GM20431 (cell line): Measurements from ENCODE around the gene ZBTB45.
"Not testable (repeated sequence)": the region's sequence is repeated elsewhere in the genome, so short reads cannot be mapped to it uniquely, and the experiment has no call there.

ENCODE experiments used
- in situ Hi-C: fragments of 300-500 bp; cut with MseI, MboI; formaldehyde crosslinking; loops from one replicate; pipeline ENCODE4 v1.15.0; 2020; ENCODE audit warnings: low sequenced_read_pairs; ENCODE audit not compliant: unreplicated experiment

ZBTB45 gene

DNA sequence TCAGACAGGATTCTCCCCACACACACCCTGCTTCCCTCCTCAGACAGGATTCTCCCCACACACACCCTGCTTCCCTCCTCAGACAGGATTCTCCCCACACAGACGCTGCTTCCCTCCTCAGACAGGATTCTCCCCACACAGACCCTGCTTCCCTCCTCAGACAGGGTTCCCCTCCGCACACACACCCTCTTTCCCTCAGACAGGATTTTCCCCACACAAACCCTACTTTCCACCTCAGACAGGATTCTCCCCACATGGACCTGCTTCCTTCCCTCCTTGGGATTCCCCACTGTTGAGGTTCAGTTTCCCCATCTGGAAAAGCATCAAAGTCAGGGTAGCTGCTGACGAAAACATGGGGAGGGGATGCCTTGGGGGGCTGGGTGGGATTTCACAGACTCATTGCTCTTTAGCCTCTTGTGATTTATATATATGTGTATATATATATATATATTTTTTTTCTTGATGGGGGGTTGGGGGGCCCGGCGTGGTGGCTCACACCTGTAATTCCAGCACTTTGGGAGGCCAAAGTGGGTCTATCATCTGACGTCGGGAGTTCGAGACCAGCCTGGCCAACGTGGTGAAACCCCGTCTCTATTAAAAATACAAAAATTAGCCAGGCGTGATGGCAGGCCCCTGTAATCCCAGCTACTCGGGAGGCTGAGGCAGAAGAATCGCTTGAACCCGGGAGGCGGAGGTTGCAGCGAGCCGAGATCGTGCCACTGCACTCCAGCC lies 23.2 kb upstream of the ZBTB45 start:
- in situ Hi-C loops: not testable (repeated sequence)

GRCh38 chr19:58539169-58539559 lies 19.6 kb upstream of the ZBTB45 start:
- in situ Hi-C loops: not testable (repeated sequence)

DNA sequence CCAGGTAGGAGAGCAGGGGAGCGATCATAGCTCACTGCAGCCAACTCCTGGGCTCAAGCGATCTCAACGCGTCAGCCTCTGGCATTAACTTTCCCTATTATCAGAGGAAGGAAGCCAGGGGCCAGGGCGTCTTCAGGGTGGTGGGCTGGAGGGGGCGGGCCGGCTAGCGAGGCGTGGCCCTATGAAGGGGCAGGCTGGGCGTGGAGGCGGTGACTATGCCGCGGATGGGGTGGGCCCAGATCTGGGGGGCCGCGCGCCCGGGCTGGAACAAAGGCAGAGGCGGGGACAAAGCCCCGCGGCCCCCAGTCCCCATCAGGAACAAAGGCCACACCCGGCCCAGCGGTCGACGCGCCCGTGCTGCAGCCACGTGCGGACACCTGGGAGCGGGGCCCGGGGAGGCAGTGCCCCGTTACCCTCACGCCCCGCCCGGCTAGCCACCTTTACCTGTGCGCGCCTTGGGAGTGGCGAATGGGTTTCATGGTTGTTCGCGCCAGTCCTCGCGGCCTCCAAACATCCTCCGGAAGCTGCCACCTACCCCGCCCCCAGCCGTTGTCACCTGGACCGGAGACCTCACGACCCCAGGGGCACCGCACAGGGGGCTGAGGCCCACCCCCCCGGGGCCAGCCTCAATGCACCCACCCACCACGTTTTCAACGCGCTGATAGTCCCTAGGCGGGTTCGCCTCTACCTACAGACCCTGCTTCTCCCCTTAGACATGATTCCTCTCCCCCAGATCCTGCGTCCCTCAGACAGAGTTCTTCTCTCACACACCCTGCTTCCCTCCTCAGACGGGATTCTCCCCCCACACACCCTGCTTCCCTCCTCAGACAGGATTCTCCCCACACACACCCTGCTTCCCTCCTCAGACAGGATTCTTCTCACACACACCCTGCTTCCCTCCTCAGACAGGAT lies 18.9 kb upstream of the ZBTB45 start:
- in situ Hi-C loops: no loop called here

GRCh38 chr19:58536852-58537798 lies 17.5 kb upstream of the ZBTB45 start:
- in situ Hi-C loops: no loop called here

GRCh38 chr19:58535857-58536256 lies 16.2 kb upstream of the ZBTB45 start:
- in situ Hi-C loops: no loop called here

GRCh38 chr19:58531034-58531840 lies 11.6 kb upstream of the ZBTB45 start:
- in situ Hi-C loops: no loop called here

DNA sequence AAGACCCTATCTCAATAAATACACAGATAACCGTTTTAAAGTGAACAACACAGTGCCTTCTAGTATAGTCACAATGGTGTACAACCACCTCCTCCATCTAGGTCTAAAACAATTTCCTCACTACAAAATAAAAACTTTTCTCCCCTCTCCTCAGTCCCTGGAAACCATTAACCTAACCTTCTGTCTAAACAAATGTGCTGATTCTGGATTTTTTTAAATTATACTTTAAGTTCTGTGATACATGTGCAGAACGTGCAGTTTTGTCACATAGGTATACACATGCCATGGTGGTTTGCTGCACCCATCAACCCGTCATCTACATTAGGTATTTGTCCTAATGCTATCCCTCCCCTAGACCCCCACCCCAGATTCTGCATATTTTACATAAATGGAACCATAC lies 9.8 kb upstream of the ZBTB45 start:
- in situ Hi-C loops: no loop called here

- in situ Hi-C loops: no loop called here
Measured at GRCh38 chr19:58522709-58523108, 3.1 kb upstream of the ZBTB45 start.

GRCh38 chr19:58521651-58522050 lies 2.0 kb upstream of the ZBTB45 start:
- in situ Hi-C loops: no loop called here

DNA sequence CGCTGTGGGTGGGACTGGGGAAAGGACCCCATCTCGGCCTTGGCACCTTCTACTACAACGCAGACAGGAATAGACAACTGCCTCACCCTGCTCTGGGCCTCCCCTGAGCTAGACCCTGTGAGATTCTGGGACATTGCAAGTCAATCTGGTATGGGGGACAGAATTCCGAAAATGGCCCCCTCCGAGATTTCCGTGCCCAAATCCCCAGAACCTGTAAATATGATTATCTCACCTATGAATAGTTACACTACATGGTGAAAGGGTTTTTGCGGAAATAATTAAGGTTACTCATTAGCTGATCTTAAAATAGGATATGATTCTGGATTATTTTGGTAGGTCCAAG lies 618 bp upstream of the ZBTB45 start:
- in situ Hi-C loops: no loop called here

DNA sequence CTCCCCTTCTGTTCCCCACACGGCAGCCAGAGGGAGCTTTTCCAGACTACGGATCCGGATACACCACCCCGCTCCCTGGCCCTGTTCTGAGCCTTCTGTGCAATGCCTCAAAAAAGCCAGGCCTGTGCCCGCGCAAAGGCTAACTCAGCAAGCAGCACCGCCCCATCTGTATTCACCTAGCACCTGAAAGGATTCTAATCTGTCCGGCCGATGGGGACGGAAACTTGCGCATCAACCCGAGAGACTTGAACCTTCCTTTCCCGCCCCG lies 589 bp downstream of the ZBTB45 start:
- in situ Hi-C loops: no loop called here

DNA sequence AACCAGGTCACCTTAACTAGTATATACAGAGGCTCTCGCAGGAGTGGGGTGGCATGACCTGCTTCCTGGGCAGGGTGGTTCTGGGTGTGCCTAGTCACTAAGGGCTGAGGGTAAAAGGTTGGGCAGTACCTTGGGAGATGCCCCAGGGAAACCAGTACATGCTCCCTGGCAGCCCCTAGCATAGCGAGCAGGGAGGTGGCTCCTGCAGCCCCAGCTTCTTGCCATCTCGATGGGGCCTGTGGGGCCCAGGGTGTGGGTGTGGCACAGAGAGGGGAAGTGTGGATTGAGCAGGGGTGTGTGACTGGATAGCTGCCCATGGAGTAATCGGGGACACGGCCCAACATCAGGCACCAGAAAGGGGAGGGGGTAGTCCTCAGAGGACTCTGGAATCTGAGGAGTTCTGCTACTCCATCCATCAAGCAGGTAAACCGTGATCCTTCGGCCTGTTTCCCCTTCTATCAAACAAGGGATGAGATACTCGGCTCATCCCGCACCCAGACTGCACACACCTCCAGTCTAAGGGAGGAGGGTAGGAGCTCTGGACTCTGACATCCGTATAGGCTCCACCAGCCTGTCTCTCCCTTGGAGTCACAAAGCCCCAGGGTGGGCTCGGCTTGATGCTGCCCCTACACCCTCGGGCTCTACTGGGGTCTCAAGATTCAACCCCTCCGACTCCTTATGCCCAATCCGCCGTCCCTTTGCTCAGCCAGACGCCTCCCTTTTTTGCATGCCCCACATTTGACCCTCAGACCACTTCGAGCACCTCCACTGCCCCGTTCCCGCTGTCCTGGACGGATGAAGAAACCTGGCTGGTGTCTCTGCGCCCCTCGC lies 1.1 kb downstream of the ZBTB45 start:
- in situ Hi-C loops: no loop called here

- in situ Hi-C loops: no loop called here
Measured at GRCh38 chr19:58516964-58517833, 2.4 kb downstream of the ZBTB45 start.

GRCh38 chr19:58516246-58516836 lies 3.3 kb downstream of the ZBTB45 start:
- in situ Hi-C loops: no loop called here

GRCh38 chr19:58515259-58515658 lies 4.4 kb downstream of the ZBTB45 start:
- in situ Hi-C loops: no loop called here

- in situ Hi-C loops: no loop called here
Measured at GRCh38 chr19:58514564-58515022, 5.0 kb downstream of the ZBTB45 start.

GRCh38 chr19:58513694-58514563 lies 5.7 kb downstream of the ZBTB45 start:
- in situ Hi-C loops: no loop called here
